HG02852 (cell line): ENCODE data around the gene CAMK2D.
"Not testable (repeated sequence)": the region's sequence is repeated elsewhere in the genome, so short reads cannot be mapped to it uniquely, and the experiment has no call there.

Source experiments
- ATAC-seq: cut with Tn5 transposase; IDR thresholded peaks from one replicate; pipeline ENCODE4 v1.9.1; 2021; ENCODE audit warnings: mild to moderate bottlenecking, moderate library complexity; ENCODE audit not compliant: unreplicated experiment

Gene CAMK2D

GRCh38 chr4:113687067-113687718 is 74.3 kb downstream of the CAMK2D start:
- no peak for ATAC-seq

DNA sequence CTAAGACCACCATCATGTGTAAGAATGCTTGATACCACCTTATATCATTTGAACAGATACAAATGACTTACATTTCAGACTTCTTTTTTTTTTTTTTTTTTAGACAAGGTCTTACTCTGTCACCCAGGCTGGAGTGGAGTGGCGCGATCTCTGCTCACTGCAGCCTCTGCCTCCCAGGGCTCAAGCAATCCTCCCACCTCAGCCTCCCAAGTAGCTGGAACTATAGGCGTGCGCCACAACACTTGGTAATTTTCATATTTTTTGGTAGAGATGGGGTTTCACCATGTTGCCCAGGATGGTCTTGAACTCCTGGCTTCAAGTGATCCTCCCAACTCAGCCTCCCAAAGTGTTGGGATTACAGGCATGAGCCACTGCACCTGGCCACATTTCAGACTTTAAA is 76.4 kb downstream of the CAMK2D start:
- not testable (repeated sequence) for ATAC-seq

DNA sequence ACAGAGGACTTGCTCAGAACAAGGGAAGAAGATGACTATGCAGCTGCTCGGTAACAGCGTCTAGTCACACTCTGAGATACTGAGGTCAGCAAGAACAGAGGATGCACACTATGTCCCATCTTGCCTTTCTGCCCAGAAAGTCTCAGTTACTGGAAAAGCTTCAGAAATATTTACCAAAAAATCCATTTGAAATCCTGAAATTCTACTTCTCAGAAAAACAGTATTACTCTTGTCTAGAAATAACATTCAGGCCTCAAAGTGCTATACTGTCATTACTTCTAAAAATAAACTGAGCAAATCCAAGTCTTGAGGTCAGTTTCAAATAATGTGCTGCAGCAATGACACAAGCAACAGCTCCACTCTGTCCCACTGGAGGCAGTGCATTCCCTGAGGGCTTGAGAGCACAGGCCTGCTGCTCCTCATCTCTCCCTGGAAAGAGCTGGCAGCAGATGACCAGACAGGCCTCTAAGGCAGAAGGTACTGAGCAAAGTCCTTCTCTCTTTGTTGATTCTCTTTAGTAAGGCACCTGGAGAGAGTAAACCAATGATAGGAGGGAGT is 76.9 kb downstream of the CAMK2D start:
- ATAC-seq = no peak

DNA sequence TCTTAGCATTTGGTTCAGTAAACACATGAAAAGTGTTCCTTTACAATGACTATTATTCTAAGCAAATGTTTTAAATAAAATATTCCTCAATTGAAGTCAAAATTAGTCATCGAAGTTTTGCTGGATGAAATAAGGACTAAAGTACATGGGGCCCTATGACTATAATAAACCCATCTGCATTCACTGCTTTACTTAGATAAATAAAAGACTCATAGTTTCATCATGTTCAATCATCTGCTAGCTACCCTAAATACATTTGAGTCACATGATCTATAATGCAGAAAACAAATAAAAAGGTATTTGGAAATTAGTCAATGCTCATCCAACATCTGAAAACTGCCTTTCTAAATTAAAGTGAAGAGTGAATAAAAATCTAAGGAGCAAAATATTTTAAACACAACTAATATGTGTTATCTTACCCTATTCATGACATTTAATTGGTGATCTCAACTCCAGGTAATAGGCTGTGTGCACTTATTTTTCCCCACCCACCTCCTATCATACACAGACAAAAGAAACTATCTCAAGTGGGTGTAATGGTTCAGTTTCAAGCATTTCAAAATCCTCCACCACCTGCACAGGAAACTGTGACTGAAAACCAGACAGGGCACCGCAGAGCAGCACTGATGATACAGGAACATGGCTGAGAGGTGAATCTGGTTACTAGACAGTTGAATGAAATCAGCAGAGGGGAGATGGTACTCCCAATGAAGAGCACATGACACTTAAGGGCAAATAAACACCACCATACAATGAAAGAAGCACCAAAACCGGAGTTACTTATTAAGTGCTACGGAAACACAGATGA is 78.6 kb downstream of the CAMK2D start:
- ATAC-seq = peak; percentile 100

DNA sequence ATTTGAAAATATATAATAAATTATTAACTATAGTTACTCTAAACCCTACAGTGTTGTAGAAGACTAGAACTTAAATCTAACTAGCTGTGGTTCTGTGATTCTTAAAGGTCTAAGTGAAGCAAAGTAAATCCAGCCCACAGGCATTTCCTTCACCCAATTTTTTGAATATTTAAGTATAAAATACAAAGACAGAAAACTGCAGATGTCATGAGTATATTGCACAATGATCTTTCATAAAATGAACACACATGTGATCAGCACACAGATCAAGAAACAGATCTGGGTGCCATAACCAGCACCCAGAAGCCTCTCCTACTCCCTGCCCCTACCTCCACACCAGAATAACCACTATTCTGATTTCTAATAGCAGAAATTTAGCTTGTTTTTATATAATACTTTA is 82.9 kb downstream of the CAMK2D start:
- ATAC-seq = no peak

DNA sequence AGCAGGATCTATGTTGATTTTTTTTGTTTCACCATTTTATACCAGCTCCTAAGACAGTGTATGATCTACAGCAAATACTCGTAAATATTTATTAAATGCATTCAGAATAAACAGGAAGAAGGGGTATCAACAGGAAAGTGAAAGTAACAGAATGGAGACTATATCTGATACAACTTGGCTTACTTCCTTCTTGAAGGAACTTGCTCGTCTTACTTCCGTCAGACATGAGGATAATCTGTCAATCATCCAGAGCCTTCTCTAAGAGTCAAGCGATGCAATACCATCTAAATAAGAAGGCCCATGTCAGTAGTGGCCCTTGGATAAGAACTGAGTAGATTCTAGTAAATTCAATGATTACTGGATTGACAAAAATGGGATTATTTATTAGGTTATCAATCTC is 84.2 kb downstream of the CAMK2D start:
- ATAC-seq = no peak

DNA sequence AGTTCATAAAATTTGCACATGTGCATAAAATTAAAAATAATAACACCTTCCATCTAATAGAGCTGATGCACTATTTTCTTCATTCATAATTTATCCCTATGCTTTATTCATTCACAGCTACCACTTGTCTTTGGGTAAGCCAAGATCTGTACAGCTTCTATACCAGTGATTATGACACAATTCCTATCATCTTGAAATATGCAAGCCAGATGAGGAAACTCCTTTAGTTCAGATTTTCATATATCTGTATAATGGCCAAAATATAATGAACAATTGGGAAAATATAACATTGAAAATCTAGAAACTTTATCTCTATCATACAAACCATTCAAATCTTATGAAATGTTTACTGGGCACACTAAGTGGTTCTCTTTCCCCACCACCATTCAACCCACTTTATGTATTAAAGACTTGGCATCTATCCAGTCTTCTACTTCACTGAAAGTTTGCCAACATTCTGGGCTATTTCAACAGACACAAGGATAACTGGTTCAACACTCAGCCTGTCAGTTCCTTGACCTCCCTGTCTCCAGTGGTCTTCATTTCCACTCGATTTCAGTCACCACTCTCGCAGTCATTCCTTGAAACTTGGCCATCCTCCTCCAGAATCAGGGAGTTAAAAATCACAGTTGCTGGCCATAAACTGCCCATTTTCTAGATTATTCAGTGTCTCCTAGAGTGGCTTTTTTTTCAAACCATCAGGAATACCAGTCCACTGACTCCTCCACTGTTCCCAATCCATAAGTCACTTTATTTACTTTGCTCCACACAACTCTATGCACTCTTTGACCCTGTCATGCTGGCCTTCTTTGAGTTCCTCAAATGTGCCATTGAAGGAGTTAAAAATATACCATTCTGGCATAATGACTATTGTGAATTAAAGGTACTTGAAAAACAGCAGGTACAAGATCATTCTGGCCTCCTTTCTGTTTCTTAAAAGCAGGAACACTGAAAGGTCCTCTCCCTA is 85.5 kb downstream of the CAMK2D start:
- ATAC-seq = no peak

- ATAC-seq = no peak
Measured at GRCh38 chr4:113674733-113675132, 86.8 kb downstream of the CAMK2D start.

GRCh38 chr4:113674251-113674650 is 87.3 kb downstream of the CAMK2D start:
- no peak for ATAC-seq

- ATAC-seq = peak; percentile 90
Measured at GRCh38 chr4:113673450-113673849, 88.1 kb downstream of the CAMK2D start.

- no peak for ATAC-seq
Measured at GRCh38 chr4:113666386-113667114, 95.0 kb downstream of the CAMK2D start.

- ATAC-seq = no peak
Measured at GRCh38 chr4:113665036-113665435, 96.5 kb downstream of the CAMK2D start.

GRCh38 chr4:113662581-113662980 is 99.0 kb downstream of the CAMK2D start:
- ATAC-seq = no peak

DNA sequence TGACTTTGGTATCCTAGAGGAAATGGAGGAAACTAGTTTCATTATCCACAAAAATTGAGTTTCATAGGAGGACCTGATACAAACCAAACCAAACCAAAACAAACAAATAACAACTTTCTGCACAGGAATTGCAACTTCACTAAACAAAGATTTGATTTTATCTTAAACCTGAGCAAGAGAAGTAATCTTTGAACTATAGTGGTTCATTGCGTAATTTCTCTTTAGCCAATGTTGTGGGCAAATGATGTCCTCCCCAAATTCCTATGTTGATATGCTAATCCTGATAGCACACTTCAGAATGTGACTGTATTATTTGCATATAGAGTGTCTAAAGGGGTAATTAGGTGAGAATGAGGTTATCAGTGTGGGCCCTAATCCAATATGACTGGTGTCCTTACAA is 102.4 kb downstream of the CAMK2D start:
- no peak for ATAC-seq

GRCh38 chr4:113657586-113658233 is 103.8 kb downstream of the CAMK2D start:
- ATAC-seq = no peak

GRCh38 chr4:113653871-113654270 is 107.7 kb downstream of the CAMK2D start:
- ATAC-seq = no peak

GRCh38 chr4:113646442-113646822 is 115.1 kb downstream of the CAMK2D start:
- no peak for ATAC-seq

DNA sequence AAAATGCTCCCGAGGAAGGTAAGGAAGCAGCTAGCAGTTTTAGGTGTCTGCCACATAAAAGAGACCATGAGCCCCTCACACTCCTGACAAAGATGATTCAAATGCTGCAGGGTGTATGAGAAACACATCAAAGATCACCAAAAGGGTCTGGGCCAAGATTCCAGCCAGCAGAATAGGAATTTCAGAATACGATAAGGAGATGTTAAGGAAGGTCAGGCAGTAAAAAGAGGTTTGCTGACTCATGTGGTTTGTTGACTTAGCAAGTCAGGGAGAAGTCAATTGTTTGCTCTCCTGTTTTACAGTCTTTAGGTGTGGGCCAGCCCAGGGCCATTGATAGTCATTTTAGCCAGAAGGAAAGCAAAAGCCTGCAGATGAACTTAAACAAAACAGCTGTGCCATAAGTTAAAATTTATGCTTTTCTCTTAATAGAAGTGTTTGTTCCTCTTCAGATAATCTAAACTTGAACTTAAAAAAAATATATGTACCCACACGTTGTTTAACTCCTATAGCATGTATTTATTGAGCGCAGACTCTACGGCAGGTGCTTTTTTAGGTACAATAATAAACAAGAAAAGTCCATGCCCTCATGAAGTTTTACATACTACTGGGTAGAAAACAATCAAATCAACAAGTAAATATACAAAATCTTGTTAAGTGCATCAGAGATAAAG is 115.6 kb downstream of the CAMK2D start:
- no peak for ATAC-seq

DNA sequence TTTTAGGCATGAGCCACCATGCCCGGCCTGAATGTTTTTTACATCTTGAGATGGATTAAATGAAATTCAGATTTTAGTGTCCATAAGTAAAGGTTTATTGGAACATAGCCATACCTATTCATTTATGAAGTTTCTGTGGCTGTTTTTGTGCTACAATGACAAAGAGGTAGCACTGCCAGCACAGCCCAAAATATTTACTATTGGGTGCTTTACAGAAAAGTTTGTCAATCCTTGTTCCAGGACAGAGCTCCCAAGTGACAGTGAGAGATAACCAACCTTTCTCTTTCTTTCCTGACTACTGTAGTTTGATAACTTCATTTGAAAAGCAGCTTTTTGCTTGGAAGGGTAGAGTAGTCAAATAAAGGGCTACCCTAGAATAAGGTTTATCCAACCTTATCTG is 116.2 kb downstream of the CAMK2D start:
- no peak for ATAC-seq
